ENCODE results near the gene CEPT1.
"Not testable (repeated sequence)": the region's sequence is repeated elsewhere in the genome, so short reads cannot be mapped to it uniquely, and the experiment has no call there.

Gene CEPT1

GRCh38 chr1:111139956-111140679, at the start of gene CEPT1, which contains the start of gene DRAM2:
CEPT1 (plus strand) TSS chr1:111140223; CDS start chr1:111147715, 7,492 bp downstream.
DRAM2 (minus strand) TSS chr1:111140093; CDS start chr1:111131554, 8,539 bp downstream.
- no peak for TF ChIP-seq CTCF (IDR thresholded peaks at IDR 0.05; ENCODE audit: insufficient read depth, low read length, missing control alignments)
- ChIA-PET POLR2A (interaction anchor here (0.6 kb wide), 1 partner anchor 20 kb away, joined by 3 read pairs; no protein-coding TSS in a partner anchor), CTCF (interaction anchor here (0.8 kb wide), 1 partner anchor 10 kb away, joined by 3 read pairs; no protein-coding TSS in a partner anchor)
- peak within 1 kb of the TSS; percentile 88 for H3K4me3 ChIP-seq (ENCODE audit: low read depth, low read length)
- peak; percentile 63 for DNase-seq (ENCODE audit: low read depth, low spot score)

- DNase-seq (ENCODE audit: low read depth, low spot score); CTCF ChIA-PET; POLR2A ChIA-PET; H3K4me3 ChIP-seq (ENCODE audit: low read depth, low read length): not testable (repeated sequence)
Observed at GRCh38 chr1:111095421-111095820, 44.6 kb upstream of the CEPT1 start.

- POLR2A ChIA-PET = no interaction called here
- no peak overlapping the region for H3K4me3 ChIP-seq (ENCODE audit: low read depth, low read length)
- CTCF ChIA-PET = no interaction called here
- no peak for DNase-seq (ENCODE audit: low read depth, low spot score)
- no peak for TF ChIP-seq CTCF (IDR thresholded peaks at IDR 0.05; ENCODE audit: insufficient read depth, low read length, missing control alignments)
Observed at GRCh38 chr1:111097356-111098099, 42.5 kb upstream of the CEPT1 start.

DNA sequence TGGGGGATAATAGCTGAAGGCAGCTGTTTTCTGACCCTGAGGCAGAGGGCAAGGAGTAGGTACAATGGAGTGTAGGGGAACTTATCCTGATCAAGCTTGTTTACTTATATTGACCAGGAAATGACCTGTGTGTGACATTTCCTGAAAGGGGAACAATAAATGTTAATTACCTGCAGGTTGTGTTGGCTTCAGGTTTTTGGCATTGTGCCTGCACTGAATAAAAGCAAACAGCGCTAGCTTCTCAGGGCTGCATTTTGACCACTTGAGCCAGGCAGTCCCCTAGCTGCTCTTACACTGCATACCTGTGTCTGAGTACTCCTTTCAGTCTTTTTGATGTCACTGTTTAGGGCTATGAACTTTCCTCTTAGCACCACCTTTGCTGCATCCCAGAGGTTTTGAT, 40.7 kb upstream of the CEPT1 start:
- CTCF ChIA-PET = no interaction called here
- no peak for DNase-seq (ENCODE audit: low read depth, low spot score)
- POLR2A ChIA-PET = no interaction called here
- TF ChIP-seq CTCF (IDR thresholded peaks at IDR 0.05; ENCODE audit: insufficient read depth, low read length, missing control alignments) = no peak
- H3K4me3 ChIP-seq (ENCODE audit: low read depth, low read length) = no peak overlapping the region

GRCh38 chr1:111101854-111102642, 38.0 kb upstream of the CEPT1 start:
- H3K4me3 ChIP-seq (ENCODE audit: low read depth, low read length) = no peak overlapping the region
- no peak for DNase-seq (ENCODE audit: low read depth, low spot score)
- CTCF ChIA-PET = no interaction called here
- TF ChIP-seq CTCF (IDR thresholded peaks at IDR 0.05; ENCODE audit: insufficient read depth, low read length, missing control alignments) = no peak
- POLR2A ChIA-PET = no interaction called here

DNA sequence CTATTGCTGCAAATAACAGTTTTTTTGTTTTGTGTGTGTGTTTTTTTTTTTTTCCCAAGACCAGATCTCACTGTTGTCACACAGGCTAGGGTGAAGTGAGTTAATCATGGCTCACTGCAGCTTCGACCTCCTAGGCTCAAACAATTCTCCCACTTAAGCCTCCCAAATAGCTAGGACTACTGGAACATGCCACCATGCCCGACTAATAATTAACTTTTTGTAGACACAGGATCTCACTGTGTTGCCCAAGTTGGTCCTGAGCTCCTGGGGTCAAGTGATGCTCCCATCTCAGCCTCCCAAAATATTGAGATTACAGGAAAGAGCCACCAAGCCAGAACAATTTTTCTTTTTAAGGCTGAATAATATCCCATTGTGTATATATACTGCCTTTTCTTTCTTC, 35.0 kb upstream of the CEPT1 start:
- H3K4me3 ChIP-seq (ENCODE audit: low read depth, low read length) = no peak overlapping the region
- ChIA-PET POLR2A (no interaction called here), CTCF (no interaction called here)
- DNase-seq (ENCODE audit: low read depth, low spot score) = no peak
- TF ChIP-seq CTCF (IDR thresholded peaks at IDR 0.05; ENCODE audit: insufficient read depth, low read length, missing control alignments) = no peak
